ENCODE results near the gene VAV3. TPM values are rescaled to one million over a fixed set of nuclear protein-coding genes. Genes with fewer than 3 reads are reported as not detected.

VAV3 gene
- total and polyA plus RNA-seq, 2 experiments from 2014 or later = under 0.01 to 0.24 TPM

- Histone ChIP-seq H3K27ac (no peak overlapping the region), H3K4me2 (ENCODE audit: unreplicated experiment) (no peak overlapping the region), H3K79me2 (ENCODE audit: insufficient read depth) (no peaks in the 10 kb centered on the region), H3K9me3 (ENCODE audit: low read depth) (no peaks in the 10 kb centered on the region), H3K9me2 (ENCODE audit: insufficient read depth) (no peaks in the 10 kb centered on the region), H3F3A (ENCODE audit: insufficient read depth) (0 out of 2 replicates have a peak, but pooled peaks cover 6% of the 10 kb centered on the region), H3K9ac (no peak overlapping the region), H3K36me3 (ENCODE audit: low read depth) (no peaks in the 10 kb centered on the region), H3K4me3 (no peak overlapping the region), H4K20me1 (ENCODE audit: insufficient read depth) (no peaks in the 10 kb centered on the region), H3K4me1 (ENCODE audit: insufficient read depth) (no peaks in the 10 kb centered on the region), H2AFZ (no peak overlapping the region), H3K27me3 (replicated peaks; ENCODE audit: insufficient read depth) (no peaks in the 10 kb centered on the region)
- in situ Hi-C loops (cut with MboI) = no loop called here
- DNase-seq = no peak
- 69 to 70% methylated on average over 6 of the region's 6 CpGs for WGBS, 2 experiments (ENCODE audit: low coverage in 1 of 2, low lambda C conversion rate in 2 of 2, missing lambda C conversion rate in 2 of 2)
- TF ChIP-seq EZH2 (IDR thresholded peaks at IDR 0.05; ENCODE audit: insufficient read depth, poor library complexity, severe bottlenecking) = no peak
Observed at GRCh38 chr1:107668762-107669161, 296.2 kb downstream of the VAV3 start.

DNA sequence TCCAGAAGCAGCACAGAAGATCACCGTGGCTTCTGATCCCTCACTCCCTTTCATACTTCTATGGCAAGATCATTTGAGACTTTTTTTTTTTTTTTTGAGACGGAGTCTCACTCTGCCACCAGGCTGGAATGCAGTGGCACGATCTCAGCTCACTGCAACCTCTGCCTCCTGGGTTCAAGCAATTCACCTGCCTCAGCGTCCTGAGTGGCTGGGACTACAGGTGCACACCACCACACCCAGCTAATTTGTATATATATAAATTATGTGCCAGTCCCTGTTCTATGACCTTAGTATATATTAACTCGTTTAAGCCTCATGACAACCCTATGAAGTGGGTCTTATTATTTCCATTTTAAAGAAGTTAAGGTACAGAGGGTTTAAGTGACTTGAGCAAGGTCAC is 298.5 kb downstream of the VAV3 start:
- Histone ChIP-seq H3K9ac (no peak overlapping the region), H3K27ac (no peak overlapping the region), H3F3A (ENCODE audit: insufficient read depth) (0 out of 2 replicates have a peak, but pooled peaks cover 6% of the 10 kb centered on the region), H2AFZ (no peak overlapping the region), H3K4me3 (no peak overlapping the region), H3K9me3 (ENCODE audit: low read depth) (no peaks in the 10 kb centered on the region), H3K9me2 (ENCODE audit: insufficient read depth) (no peaks in the 10 kb centered on the region), H3K4me1 (ENCODE audit: insufficient read depth) (no peaks in the 10 kb centered on the region), H3K36me3 (ENCODE audit: low read depth) (no peaks in the 10 kb centered on the region), H3K79me2 (ENCODE audit: insufficient read depth) (no peaks in the 10 kb centered on the region), H3K27me3 (replicated peaks; ENCODE audit: insufficient read depth) (no peaks in the 10 kb centered on the region), H3K4me2 (ENCODE audit: unreplicated experiment) (no peak overlapping the region), H4K20me1 (ENCODE audit: insufficient read depth) (no peaks in the 10 kb centered on the region)
- in situ Hi-C loops (cut with MboI) = no loop called here
- DNase-seq = no peak
- TF ChIP-seq EZH2phosphoT487 (IDR thresholded peaks at IDR 0.05; ENCODE audit: insufficient read depth, low read depth) (no peak), EZH2 (IDR thresholded peaks at IDR 0.05; ENCODE audit: insufficient read depth, poor library complexity, severe bottlenecking) (no peak)
- WGBS, 2 experiments (ENCODE audit: low coverage in 1 of 2, low lambda C conversion rate in 2 of 2, missing lambda C conversion rate in 2 of 2) = 53 to 63% methylated on average over 4 to 5 of the region's 5 CpGs

GRCh38 chr1:107664982-107665925 is 299.7 kb downstream of the VAV3 start:
- Histone ChIP-seq H3K9ac (no peak overlapping the region), H3K4me3 (no peak overlapping the region), H2AFZ (no peak overlapping the region), H3K79me2 (ENCODE audit: insufficient read depth) (no peaks in the 10 kb centered on the region), H3F3A (ENCODE audit: insufficient read depth) (0 out of 2 replicates have a peak, but pooled peaks cover 6% of the 10 kb centered on the region), H3K27me3 (replicated peaks; ENCODE audit: insufficient read depth) (no peaks in the 10 kb centered on the region), H3K27ac (no peak overlapping the region), H3K4me1 (ENCODE audit: insufficient read depth) (no peaks in the 10 kb centered on the region), H3K9me3 (ENCODE audit: low read depth) (no peaks in the 10 kb centered on the region), H3K36me3 (ENCODE audit: low read depth) (no peaks in the 10 kb centered on the region), H4K20me1 (ENCODE audit: insufficient read depth) (no peaks in the 10 kb centered on the region), H3K9me2 (ENCODE audit: insufficient read depth) (no peaks in the 10 kb centered on the region), H3K4me2 (ENCODE audit: unreplicated experiment) (no peak overlapping the region)
- no peak for DNase-seq
- in situ Hi-C loops (cut with MboI) = no loop called here
- TF ChIP-seq EZH2phosphoT487 (IDR thresholded peaks at IDR 0.05; ENCODE audit: insufficient read depth, low read depth) (no peak), EZH2 (IDR thresholded peaks at IDR 0.05; ENCODE audit: insufficient read depth, poor library complexity, severe bottlenecking) (no peak)
- 83 to 91% methylated on average over 5 of the region's 5 CpGs for WGBS, 2 experiments (ENCODE audit: low coverage in 1 of 2, low lambda C conversion rate in 2 of 2, missing lambda C conversion rate in 2 of 2)

DNA sequence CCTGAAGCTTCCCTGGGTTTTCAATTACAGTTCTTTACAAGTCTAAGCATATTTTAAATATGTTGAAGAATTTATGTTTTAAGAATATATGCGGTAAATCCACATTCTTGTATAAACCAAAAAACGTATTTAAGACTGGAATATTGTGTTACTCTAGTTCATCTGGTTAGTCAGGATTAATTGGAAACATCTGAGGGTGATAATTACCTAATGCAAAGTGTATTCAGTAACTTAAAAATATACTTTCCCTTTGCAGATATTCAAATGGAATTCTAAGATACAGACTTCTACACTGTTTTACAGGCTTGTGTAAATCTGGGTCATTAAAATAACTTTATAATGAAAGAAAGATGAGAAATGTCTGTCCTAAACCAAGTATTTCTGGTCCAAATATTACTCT is 302.0 kb downstream of the VAV3 start:
- Histone ChIP-seq H3K36me3 (ENCODE audit: low read depth) (no peaks in the 10 kb centered on the region), H3K4me2 (ENCODE audit: unreplicated experiment) (no peak overlapping the region), H3F3A (ENCODE audit: insufficient read depth) (no peaks in the 10 kb centered on the region), H3K27ac (no peak overlapping the region), H3K9ac (no peak overlapping the region), H3K79me2 (ENCODE audit: insufficient read depth) (no peaks in the 10 kb centered on the region), H3K27me3 (replicated peaks; ENCODE audit: insufficient read depth) (no peaks in the 10 kb centered on the region), H4K20me1 (ENCODE audit: insufficient read depth) (no peaks in the 10 kb centered on the region), H3K4me1 (ENCODE audit: insufficient read depth) (no peaks in the 10 kb centered on the region), H3K4me3 (no peak overlapping the region), H3K9me3 (ENCODE audit: low read depth) (no peaks in the 10 kb centered on the region), H2AFZ (no peak overlapping the region), H3K9me2 (ENCODE audit: insufficient read depth) (no peaks in the 10 kb centered on the region)
- in situ Hi-C loops (cut with MboI) = no loop called here
- TF ChIP-seq EZH2 (IDR thresholded peaks at IDR 0.05; ENCODE audit: insufficient read depth, poor library complexity, severe bottlenecking) (no peak), EZH2phosphoT487 (IDR thresholded peaks at IDR 0.05; ENCODE audit: insufficient read depth, low read depth) (no peak)
- DNase-seq = peak; percentile 18
- WGBS, 2 experiments (ENCODE audit: low coverage in 1 of 2, low lambda C conversion rate in 2 of 2, missing lambda C conversion rate in 2 of 2) = 29 to 30% methylated on average over 2 of the region's 2 CpGs
